Measurements from ENCODE around the gene ZFAND3.

ZFAND3 gene

DNA sequence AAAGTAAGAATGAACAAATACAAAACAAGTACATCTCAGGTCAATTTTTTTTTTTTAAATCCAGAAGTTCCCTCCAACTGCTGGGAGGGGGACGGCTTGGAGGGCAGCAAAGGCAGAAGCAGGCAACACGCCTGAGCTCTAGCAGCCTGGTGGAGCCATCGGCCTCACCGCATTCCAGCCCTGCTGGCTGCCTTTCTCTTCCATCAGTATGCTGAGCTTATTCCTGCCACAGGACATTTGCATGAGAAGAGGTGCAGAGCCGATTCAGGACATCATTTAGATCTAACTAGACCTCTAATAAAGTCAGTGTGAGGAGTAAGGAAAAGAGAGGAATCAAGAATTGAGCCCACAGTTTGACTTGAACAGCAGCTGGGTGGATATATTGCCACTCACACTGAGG is 318.8 kb downstream of the ZFAND3 start:
- DNase-seq: no peak

DNA sequence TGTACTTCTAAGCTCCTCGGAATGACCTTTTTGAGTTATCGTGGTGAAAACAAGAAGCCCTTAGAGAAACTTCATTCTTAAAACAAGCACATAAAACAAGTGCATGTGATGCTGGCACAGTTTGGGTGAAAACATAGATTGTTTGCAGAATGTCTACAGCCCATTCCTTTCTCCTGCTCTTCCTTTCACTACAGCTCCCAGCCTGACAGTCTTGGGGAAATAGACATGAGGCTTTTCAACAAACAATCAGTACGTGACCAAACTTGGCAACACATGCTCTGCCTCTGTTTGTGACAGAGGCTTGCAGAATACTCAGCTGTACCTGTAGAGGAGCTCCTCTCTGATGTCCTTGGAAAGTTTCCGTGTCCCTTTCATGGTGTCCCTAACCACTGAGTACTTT is 321.6 kb downstream of the ZFAND3 start:
- no peak for DNase-seq

DNA sequence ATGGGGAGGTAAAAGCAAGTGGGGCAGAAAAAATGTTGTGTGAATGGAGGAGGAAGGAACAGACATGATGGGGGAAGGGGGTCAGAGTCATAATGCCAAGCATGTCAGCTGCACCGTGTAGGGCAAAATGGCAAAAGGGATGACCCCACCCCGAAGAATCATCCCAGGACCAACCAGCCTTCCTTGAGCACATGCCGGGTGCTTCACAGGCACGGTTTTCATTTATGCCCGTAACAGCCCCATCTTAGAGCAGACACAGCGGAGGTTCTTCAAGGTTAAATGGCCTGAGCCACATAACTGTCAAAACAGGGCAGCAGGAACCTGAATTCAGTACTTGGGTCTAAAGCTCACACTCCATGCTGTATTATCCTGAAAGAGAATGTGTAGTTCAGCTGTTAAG is 322.2 kb downstream of the ZFAND3 start:
- DNase-seq: no peak

DNA sequence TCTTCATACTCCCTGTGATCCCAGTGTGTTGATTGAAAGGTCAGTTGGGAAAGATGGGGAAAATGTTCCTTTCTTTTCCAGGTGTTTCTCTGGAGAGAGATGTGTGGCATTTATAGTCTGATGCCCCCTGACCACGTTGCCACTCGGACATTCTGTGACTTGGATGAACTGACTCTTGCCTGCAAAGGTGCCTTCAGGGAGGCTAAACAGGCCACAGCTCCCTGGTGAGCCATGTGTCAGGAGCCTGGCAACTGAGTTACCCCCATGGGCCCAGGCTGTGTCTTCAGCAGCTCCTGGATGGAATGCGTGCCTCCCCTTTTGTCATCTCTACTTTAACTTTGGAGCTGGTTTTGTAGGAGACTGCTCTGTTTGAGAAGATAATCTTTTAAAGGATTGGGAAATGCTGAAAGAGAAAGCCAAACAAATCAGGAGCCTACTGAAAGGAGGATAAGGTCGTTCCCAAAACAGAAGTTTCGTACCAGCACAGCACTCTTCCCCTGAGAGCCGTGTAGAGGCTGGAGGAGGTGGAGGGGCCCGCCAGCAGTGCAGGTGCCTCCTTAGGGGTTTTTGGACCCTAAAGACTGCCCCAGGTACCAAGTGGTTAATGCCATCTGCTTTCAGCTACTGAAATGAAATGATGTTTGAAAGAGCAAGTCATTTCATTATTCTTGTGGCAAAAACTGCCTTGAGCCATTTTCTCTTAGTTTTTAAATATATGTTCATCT is 322.8 kb downstream of the ZFAND3 start:
- DNase-seq: no peak

DNA sequence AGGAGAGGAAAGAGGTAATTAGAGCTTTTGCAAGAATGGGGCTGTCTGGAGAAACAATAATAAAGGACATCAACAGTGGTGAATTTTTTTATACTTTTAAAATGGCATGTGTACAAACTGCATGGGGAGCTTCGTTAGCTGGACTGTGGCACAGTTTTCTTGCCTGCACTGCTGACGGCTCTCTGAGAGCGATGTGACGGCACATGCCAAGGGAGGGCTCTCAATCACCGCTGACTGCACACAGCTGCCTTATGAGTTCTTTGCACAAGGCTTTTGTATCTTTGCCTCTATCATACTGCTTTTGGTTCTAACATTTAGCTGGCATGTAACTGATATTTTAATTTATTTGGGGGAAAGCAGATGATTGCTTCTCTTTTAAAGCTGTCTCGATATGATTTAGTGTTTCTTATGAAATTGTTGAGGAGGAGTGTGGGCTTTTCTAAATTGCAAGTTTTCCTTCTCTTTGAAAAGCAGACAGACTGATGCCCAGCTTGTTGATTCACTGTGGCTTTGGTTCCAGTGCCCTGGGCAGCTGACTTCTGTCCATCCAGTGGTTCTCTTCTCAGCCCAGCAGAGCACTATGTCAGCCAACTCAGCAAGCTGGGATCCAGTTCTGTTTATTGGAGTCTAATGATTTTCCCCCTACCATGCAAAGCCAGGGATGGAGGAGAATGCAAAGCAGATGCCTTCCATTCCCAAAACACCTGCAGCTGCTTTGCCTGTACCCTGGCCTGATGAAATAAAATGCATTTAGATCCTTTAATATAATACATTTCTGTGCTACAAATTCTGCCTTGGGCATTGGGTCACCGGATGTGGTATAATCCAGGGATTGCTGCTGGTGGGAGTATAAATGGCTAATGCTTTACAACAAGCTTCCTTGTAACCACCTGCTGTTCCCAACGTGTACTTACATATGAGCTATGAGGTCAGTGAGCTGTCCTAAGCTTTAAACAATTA is 323.9 kb downstream of the ZFAND3 start:
- no peak for DNase-seq

DNA sequence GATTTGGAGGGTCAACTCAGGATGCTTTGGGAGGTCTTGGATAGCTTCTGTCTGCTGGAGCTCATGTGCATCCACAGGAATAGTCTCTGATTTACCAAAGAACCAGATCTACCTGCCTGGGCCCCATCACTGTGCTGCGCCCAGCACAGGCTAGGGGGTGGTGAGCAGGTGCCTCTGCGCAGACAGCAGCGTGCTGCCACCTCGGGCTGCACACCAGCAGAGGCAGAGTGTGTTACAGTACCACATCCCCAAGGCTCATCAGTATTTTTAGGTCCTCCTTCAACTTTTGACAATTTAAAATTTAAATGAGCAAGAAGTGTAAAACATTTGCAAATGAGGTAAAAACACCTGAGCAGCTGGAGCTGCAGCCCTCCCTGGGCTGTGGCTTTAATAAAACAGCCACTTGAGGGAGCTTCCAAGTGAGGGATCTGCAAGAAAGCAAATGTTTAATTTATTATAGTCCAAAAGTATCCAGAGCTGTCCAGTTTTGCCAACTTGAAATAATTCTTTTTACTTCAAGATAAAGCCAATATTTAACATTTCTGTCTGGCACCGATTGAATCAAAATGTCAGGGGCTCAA is 324.9 kb downstream of the ZFAND3 start:
- DNase-seq: no peak

DNA sequence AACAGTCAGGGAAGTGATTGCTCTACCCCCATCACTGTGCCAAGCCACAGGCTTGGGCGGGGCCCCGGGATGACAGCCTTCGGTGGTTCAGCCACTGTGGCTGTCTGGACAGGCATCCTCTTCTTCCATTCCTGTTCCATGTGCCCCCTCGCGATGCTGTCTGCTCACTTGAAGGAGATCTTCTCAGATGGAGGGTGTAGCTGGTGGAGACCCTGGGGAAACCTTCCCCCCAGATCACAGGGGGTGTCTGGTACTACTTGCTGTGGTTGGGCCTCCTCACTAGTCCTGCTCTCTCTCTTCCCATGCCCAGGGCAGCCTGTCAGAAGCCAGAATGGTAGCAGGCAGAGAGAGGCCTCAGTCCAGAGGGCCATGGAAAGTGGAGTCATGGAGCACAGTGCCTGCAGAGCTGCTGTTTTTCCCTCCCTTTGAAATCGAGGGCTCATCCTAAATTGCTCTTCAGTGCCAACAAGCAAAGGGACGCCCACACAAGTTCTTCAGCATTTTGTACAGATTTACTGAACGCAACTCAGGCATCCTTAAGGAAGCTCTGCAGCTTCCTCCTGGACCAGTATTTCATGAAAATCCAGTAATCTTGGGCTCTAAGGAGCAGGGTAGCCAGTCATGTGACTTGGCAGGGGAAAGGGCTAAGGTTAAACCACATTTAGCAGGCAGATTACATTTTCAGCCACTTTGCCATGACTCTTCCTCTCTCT is 326.6 kb downstream of the ZFAND3 start:
- no peak for DNase-seq

DNA sequence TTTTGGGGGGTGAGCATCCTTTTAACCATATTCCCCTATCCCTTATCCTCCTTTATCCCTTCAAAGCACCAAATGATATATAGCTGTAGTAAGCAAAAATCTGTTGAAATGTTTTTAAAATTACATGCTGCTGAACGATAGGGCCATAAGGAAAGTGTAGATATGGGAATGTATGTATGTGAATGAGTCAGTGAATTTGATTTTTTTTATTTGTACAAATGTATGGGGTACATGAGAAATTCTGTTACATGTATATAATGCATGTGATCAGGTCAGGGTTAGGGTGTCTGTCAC is 327.2 kb downstream of the ZFAND3 start:
- no peak for DNase-seq

DNA sequence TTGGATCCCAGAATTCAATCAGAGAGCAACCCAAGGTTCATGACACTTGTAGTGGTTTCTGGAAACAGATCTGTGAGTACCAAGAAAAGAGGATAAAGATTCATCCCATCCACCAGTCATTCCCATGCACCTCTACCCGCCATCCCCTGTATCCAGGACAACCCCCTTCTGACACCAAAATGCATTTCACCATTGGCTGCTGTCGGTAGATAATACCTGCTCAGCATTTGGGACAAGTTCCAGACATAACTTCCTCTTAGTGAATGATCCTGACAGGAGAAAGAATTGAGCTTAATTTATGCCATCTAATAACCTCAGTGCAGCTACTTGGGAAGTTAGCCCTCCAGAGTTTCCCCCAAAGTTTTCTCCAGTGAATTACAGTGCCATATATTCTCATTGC is 329.1 kb downstream of the ZFAND3 start:
- no peak for DNase-seq

DNA sequence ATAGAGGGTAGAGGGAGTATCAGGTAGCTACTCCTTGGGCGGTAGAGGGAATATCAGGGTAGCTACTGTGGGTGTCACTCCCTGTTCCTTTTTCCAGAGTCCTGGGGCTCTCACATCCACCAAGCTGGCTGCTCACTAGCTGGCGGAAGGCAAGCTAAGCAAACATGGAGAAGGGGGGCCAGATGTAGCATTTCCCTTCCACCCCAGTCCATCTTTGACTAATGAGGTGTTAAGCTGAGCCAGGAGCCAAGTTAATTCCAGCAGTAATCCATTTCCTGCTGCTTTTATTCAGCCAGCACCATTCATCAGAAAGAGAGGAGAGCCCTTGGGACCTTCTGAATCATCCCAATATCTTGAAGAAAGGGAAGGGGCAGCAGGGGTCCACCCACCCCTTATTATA is 330.0 kb downstream of the ZFAND3 start:
- no peak for DNase-seq

DNA sequence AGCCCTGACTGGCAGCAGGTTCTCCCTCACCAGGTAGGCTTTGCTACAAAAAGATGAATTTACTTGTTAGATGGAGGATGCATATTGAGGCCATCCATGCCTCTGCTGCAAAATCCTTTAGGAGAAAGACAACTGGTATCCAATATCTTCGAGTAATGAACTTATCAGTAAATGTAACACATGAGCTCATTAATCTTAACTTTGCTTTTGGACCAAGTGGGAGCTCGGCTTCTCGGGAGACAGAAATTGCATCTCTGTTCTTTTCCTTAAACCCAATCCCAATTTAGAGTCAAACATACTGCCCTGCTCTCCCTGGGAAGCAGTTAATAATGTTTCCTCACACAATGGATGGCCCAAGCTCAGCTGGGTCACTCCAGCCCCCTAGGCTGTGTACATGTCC is 330.5 kb downstream of the ZFAND3 start:
- DNase-seq: no peak

DNA sequence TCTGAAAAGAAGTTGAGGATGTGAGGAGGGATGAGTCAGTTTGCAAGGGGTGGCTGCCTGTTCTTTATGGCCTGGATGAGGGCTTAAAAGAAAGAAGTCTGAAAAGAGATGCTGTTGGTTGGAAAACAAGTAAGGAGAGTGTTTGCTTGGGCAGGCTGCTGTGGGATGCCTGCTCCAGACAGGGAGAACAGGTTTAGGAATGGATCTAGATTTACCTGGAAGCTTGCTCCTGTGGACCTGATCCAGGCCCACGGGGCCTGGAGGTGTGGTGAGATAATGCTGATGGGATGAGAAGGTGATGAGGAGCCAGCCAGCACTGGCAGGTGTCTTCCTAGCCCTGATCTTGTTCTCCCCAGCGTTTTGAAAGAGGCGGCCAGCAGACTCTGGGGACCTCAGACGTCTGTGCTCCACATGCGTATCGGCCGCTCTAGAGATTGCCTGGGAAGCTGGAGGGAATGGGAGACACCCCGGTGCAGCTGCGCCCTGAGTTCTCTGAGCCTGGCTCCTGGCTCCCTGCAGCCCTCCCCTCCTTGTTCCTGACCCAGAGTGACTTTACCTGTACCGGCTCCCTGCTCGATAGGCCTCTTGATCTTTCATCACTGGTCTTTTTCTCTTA is 331.3 kb downstream of the ZFAND3 start:
- no peak for DNase-seq

DNA sequence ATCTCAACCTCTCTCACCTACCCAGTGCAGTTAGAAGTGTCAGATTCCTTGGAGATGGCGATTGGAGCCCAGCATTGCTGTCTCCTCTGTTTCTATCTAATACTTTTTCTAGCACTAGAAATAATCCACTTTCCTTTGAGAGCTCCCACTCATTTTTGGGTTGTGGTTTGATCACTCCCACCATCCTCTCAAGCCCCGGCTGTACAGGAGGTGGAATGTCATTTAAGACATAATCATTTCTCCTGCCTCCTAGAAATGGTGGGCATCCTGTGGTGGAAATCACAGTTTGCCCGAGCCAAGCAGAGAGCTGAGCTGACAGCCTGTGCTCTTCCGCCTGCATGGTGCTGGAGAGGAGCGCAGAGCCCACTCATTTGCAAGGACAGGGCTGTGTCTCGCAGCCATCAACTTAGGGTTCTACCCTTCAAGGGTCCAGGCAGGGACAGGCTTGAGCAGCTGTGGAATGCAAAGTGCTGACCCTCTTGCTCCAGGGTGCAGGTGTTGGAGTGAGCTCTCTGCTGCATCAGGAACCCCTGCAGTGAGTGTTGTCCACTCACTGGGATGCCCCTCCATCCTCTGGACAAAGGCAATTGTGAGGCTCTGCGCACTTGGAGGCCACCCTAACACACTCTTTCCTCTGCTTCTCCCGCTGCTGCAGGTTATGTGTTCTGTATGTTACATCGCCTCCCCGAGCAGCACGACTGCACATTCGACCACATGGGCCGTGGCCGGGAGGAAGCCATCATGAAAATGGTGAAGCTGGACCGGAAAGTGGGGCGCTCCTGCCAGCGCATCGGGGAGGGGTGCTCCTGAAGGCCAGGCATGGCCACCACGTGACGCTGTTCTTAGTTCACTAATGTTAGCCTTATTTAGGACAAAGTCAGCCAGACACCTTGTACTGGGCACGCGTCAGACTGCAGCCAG is 332.3 kb downstream of the ZFAND3 start:
- DNase-seq: no peak

DNA sequence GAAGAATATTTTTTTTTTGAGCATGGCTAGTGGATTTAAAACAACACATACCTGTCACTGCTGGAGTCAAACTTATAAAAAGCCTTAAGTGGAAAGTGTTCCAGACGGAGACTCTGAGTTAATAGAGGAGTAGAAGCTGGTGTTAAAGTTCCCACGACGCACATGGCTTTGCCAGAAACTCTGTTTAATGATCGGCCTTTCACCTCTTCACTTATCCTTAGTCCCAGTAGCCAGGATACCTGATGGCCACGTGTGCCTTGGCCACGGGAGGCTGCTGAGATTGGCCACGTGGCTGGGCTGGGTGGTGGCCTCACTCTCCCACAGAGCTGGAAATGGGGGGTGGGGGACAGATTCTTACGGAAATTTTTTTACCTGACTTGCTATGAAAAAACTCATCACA is 333.1 kb downstream of the ZFAND3 start:
- no peak for DNase-seq

DNA sequence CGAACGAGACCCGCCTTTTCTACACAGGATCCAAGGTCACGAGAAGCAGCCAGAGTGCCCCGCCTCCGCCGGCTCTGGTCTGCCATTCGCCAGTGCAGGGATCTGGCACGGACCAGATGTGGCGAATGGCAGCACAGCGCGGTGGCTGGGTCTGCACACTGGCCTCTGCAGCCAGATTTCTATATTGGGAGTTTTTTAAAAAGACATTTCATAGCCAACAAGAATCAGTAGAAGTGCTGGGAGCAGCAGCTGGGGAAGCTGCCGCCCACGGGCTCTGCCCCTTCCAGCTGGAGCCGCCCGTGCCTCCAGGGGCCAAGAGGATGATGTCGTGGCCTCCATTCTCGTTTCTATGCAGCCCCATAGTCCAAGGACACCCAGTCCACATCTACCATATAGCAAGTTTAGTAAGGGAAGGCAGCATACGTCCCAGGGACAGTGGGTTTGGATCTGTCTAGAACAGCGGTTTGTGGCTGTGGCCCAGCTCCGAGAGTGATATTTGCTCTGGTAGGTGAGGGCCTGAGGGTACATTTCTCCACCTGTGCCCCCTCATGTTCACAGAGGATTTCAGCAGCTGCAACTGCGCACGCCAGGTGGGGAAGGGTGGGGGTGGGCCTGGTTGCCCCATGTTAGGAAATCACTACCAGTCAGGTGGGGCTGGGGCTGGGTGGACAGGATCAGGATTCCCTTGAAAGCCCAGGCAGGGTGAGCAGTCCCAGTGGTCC is 333.7 kb downstream of the ZFAND3 start:
- no peak for DNase-seq

DNA sequence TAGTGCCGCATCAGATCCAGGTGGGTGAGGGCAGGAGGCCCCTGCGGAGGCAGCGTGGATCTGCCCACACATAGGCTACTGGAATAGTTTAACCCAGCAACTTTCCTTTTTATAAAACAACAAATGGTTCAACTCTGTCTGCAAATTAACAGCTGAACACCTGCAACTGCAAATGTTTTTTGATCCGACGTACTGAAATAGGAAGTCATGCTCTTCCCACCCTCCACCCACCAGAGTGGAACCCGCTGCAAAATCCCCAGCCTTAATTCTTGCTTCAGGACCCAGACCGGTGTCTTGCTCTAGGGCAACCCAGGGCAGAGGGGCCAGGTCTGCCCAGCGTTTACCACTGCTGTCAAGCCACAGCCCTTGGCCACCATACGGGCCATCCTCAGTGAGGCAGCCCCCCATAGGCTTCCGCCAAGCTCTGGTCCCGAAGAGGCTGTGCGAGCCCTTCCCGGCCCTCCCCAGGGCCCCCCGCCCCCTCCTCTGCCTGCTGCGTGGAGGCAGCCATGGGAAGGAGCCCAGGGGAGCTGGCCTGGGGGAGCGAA is 334.3 kb downstream of the ZFAND3 start:
- DNase-seq: no peak

DNA sequence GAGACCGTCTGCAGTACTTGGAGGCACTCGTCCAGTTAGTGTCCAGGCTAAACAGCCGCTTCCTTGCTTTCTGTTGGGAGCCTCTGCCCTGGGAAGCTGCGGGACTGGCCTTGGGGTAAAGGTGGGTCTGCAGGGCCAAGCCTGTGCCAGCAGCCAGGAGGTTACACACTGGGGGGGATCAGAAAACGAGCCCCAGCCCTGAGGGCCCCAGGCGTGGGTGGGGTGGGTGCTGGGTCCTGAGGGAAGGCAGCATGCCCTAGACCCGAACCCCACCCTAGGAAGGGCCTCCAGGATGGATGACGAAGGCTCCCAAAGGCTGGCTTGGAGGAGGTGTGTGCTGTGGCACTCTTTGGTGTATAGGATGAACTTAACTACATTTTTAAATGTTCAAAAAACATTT is 335.2 kb downstream of the ZFAND3 start:
- DNase-seq: no peak

DNA sequence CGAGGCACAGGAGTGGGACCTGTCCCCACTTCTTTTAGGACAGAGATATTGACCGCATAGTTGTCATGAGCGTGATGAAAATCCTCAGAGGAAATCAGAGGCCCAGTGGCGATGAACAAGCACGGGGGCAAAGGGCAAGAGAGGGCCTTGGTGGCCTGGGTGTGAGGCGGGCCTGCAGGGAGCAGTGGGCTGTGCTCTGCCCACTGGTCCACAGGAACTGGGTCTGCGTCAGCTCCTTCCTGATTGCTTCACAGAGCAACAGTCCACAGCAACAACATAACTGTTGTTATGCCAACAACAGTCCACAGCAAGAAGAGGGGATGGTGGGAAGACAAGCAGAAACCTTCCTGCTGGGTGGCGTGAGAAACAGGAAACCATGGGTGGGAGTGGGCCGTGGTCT is 335.6 kb downstream of the ZFAND3 start:
- no peak for DNase-seq

DNA sequence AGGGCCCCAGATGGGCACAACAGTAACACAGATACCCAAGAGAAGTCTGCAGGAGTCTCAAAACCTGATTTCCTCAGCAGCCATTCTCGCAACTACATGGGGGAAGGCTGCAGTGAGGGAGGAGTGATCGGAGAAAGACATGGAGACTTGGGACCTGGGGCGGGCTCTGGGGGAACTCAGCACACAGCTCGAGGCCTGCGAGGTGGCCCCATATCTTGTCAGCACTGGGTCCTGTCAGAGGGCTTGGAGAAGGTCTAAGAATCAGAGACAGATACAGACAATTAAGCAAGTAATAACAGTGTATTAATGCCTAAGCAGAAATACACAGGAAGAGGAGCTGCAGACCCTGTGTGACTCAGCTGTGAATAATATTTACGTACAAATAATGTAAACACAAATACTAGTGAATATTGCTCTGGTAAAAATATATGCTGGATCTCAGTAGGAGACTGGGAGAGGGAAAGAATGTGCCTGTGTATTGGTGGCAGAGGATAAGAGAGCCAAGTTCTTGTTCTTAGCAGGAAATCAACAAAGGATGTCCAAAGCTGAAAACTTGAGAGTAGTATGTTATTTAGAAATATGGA is 336.2 kb downstream of the ZFAND3 start:
- no peak for DNase-seq

DNA sequence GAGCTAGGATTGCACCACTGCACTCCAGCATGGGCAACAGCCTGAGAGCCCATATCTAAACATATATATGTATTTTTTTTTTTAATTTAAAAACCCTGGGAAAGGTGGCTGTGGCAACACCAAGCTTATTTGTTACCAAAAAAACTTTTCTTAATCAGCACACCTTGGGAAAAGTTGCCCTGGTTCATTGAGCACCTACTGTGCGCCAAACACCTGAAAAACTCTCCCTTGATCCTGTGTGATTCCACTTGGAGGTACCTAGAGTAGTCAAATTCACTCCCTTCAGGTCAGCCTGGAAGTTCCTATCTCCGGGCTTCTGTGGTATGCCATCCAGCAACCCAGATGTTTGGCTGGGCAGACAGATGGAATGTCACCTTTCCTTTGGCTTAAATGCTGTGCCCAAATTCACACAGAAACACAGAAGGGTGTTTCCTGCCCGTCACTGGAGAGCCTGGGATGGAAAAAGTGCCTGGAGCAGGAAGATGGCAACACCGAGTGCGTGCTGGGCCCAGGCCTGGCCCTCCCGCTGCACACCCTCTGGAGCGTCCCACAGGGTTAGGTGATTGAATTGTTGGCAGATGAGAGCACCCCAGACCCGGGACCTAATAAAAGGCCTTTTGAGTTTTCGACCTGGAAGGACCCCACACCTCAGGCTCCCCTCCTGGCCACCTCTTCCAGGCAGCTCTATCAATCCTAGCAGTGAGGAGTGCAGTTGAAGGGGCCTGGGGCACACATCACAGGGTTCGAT is 337.5 kb downstream of the ZFAND3 start:
- DNase-seq: no peak
